NCI-H446 treated with DMSO at 0.1 percent for 48 hours (cell line): Measurements from ENCODE around the gene PIP4K2C.
"Not testable (repeated sequence)": the region's sequence is repeated elsewhere in the genome, so short reads cannot be mapped to it uniquely, and the experiment has no call there.

Experiments
- DNase-seq: peaks from one replicate; lab custom pipeline; 2025; lab: John Stamatoyannopoulos, UW

Gene PIP4K2C

DNA sequence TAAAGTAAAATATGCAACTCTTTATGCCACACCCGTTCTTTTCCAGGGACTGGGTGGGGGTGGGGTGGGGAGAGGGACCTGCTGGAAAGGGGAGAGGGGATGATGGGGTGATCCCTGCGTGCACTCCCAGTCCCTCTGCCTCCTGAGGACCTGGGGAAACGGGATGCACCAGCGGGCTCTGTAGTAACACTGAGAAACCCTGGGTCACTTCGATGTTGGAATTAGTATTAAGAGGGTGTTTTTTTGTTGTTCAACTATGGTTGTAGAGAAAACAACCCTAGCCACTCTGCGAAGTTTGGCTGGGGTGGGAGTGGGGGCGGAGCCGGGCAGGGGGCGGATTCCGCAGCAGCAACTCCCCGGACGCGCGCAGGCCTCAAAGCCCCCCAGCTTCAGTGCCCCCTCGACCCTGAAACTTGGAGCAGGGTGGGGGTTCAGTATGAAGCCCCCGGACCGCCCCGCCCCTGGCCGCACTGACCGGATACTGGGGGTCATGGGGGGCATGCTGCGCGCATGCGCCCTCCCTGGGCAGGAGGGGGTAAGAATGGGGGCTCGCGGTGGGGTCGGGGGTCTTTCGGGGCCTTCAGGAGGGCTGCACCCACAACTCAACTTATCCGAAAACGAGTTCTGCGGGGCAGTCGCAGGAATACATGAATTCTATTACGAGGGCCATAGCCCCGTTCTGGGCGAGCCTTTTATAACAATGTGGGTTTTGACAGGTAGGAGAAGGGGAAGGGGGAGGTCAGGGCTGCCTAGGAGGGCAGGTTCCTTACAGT is 19.0 kb downstream of the PIP4K2C start:
- no peak for DNase-seq

GRCh38 chr12:57610554-57611107 is 19.6 kb downstream of the PIP4K2C start:
- no peak for DNase-seq

- DNase-seq, result peak; percentile 27
Measured at GRCh38 chr12:57611108-57611826, 20.3 kb downstream of the PIP4K2C start, which contains the start of gene ARHGEF25. ARHGEF25 (plus strand) TSS chr12:57611435; CDS start chr12:57611895, 460 bp downstream.

- peak; percentile 56 for DNase-seq
Measured at GRCh38 chr12:57611827-57612710, 21.1 kb downstream of the PIP4K2C start.

DNA sequence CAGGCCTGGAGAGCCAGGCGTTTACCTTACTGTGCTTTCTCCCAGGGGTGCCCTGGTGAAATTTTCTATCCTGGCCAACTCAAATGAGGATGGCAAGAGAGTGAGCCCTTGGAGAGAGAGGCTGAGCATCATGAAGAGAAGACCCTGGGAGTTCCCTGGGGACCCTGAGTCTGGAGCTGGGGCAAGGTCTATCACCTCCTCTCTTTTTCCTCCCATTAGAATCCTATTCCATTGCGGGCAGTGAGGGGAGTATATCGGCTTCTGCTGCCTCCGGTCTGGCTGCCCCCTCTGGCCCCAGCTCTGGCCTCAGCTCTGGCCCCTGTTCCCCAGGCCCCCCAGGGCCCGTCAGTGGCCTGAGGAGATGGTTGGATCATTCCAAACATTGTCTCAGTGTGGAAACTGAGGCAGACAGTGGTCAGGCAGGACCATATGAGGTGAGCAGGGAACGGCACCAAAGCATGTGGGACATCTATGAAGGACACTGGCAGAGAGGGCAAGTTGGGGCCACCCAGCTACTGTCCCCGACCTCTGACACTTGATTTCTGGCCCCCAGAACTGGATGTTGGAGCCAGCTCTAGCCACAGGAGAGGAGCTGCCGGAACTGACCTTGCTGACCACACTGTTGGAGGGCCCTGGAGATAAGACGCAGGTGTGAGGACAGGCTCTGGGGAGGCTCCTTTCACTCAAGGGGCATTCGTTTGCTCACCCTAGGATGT is 21.9 kb downstream of the PIP4K2C start:
- DNase-seq, result no peak

DNA sequence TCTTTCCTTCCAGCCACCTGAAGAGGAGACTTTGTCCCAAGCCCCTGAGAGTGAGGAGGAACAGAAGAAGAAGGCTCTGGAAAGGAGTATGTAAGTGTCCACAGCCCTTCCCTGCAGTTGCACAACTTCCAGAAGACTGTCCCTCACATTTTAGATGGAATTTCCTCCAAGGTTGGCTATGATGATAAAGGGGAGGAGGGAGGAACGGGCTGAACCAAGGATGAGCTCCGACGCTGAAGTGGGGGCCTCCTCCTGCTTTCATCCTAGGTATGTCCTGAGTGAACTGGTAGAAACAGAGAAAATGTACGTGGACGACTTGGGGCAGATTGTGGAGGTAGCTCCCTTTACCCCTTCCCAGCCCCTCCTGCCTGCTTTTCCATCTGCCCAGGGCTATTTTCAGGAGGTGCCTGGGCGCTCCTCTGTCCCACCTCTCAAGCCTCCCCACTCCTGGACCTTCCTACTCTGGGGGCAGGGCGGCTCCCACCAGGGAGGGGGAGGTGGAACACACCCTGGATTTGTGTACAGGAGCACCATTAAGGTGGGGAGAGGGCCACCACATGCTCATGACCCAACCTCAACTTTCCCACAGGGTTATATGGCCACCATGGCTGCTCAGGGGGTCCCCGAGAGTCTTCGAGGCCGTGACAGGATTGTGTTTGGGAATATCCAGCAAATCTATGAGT is 22.6 kb downstream of the PIP4K2C start:
- no peak for DNase-seq

DNA sequence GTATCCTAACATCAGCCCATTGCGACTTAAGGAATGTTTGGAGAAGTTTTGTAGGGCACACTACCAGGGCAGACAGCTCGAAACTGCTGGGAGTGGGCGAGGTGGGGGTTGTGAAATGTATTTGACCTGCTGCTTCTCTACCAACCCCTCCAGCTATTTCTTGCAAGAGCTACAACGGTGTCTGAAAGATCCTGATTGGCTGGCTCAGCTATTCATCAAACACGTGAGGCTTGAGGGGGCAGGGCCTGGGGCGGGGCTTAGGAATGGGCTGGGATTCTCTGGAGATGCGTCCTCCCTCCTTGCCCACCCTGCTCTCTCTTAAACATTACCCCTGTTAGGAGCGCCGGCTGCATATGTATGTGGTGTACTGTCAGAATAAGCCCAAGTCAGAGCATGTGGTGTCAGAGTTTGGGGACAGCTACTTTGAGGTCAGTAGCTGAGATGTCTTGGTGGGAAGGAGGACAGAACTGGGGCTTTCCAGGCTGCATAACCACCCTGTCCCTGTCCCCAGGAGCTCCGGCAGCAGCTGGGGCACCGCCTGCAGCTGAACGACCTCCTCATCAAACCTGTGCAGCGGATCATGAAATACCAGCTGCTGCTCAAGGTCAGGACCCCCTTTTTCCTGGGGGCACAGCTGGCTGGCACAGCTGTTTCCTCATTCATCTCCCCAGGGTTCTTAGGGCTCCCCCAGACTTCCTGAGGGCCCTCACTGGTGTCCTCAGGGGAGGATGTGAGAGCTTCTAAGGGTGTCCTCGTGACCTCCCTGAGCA is 23.4 kb downstream of the PIP4K2C start:
- DNase-seq, result no peak

GRCh38 chr12:57614948-57615500 is 24.0 kb downstream of the PIP4K2C start:
- no peak for DNase-seq

- DNase-seq, result no peak
Measured at GRCh38 chr12:57615637-57616036, 24.6 kb downstream of the PIP4K2C start.

DNA sequence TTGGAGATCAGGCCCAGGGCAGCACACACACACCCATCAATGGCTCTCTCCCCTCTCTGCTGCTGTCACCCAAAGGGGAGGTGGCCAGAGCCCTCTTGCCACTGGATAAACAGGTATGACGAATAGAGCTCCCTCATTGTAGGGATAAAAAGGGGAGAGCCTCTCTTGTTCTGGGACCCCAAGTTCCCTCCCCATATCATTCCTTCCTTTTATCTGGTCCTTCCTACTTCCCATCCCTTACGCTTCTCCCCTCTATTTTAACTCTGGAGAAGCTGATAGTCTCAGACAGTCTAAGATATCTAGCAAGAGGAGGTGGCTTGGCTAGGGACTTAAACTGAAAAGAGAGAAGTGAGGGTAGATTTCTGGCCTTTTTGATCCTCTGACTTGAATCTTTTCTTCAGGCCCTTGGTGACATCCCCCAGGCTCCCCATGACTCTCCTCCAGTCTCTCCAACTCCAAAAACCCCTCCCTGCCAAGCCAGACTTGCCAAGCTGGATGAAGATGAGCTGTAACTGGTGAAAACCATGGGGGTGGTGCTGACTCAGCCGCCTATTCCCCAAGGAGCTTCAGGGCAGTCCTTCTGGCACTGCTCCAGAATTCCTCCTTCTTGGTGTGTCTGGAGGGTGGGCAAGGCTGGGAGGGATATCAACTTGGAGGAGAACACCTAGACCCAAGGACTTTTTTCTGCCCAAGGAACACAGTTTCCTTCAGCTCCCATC is 25.6 kb downstream of the PIP4K2C start:
- no peak for DNase-seq

- no peak for DNase-seq
Measured at GRCh38 chr12:57617942-57618341, 26.9 kb downstream of the PIP4K2C start.

- not testable (repeated sequence) for DNase-seq
Measured at GRCh38 chr12:57618431-57618830, 27.4 kb downstream of the PIP4K2C start.

GRCh38 chr12:57618966-57619433 is 28.0 kb downstream of the PIP4K2C start:
- no peak for DNase-seq

GRCh38 chr12:57619434-57620244 is 28.6 kb downstream of the PIP4K2C start:
- no peak for DNase-seq

GRCh38 chr12:57620245-57620935 is 29.4 kb downstream of the PIP4K2C start:
- DNase-seq, result no peak

DNA sequence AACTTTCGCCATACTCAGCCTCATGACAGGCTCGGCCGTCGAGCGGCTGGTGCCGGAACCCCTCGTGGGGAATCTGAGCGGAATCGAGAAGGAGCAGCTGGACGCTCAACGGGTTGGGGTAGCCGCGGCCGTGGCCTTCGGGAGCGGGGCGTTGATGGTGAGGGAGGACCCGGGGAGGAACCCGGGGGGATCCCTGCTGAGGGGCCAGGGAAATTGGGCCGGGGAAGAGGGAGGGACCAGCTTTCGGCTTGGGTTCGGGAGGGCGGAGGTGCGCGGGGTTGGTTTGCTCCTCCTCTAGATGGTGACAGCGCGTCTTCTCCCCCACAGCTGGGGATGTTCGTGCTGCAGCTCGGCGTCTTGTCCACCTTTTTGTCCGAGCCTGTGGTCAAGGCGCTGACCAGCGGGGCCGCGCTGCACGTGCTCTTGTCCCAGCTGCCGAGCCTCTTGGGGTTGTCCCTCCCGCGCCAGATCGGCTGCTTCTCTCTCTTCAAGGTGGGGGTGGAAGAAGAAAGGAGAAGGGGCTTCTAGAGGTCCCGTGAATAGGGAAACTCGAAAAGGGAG is 30.0 kb downstream of the PIP4K2C start:
- DNase-seq, result no peak
